ENCODE measurements around the gene ARHGAP23. TPM values are rescaled to one million over a fixed set of nuclear protein-coding genes. Genes with fewer than 3 reads are reported as not detected.

The ARHGAP23 gene
- total and polyA plus RNA-seq, 8 donors: 4.0 to 55.5 (median 26.4) TPM

GRCh38 chr17:38504216-38504615 lies 76.0 kb downstream of the ARHGAP23 start:
- intact Hi-C loops (cut with DNase I; ENCODE audit: low total_unique reads): no loop called here
- peaks cover 0 to 3% (median 1%) of the 10 kb centered on the region in 4 donors for H3K4me1 ChIP-seq
- TF ChIP-seq CTCF (IDR thresholded peaks at IDR 0.05): no peak
- TF ChIP-seq POLR2AphosphoS5 (IDR thresholded peaks at IDR 0.05): no peak
- TF ChIP-seq POLR2A (IDR thresholded peaks at IDR 0.05): no peak
- no peak for TF ChIP-seq EP300 (IDR thresholded peaks at IDR 0.05)
- H3K36me3 ChIP-seq: peaks cover 8 to 69% (median 65%) of the 10 kb centered on the region in 4 donors
- no peak overlapping the region for H3K27ac ChIP-seq
- DNase-seq: no peak
- 91 to 96% (median 94%) methylated on average over 13 to 14 of the region's 14 CpGs for WGBS, 5 donors
- no peaks in the 10 kb centered on the region for H3K9me3 ChIP-seq
- H3K4me3 ChIP-seq: no peak overlapping the region
- peaks cover 0 to 3% (median under 1%) of the 10 kb centered on the region in 3 donors for H3K27me3 ChIP-seq

- Histone ChIP-seq H3K36me3 (peaks cover 8 to 48% (median 46%) of the 10 kb centered on the region in 4 donors), H3K9me3 (no peaks in the 10 kb centered on the region), H3K4me1 (peaks cover 12 to 27% (median 19%) of the 10 kb centered on the region in 4 donors), H3K4me3 (no peak overlapping the region), H3K27me3 (peaks cover 0 to 31% (median 16%) of the 10 kb centered on the region in 3 donors), H3K27ac (no peak overlapping the region)
- WGBS, 5 donors: 61 to 85% (median 78%) methylated on average over 3 of the region's 3 CpGs
- intact Hi-C loops (cut with DNase I; ENCODE audit: low total_unique reads): no loop called here
- no peak for TF ChIP-seq POLR2A (IDR thresholded peaks at IDR 0.05)
- TF ChIP-seq CTCF (IDR thresholded peaks at IDR 0.05): no peak
- no peak for TF ChIP-seq EP300 (IDR thresholded peaks at IDR 0.05)
- TF ChIP-seq POLR2AphosphoS5 (IDR thresholded peaks at IDR 0.05): no peak
- no peak for DNase-seq
These were observed 79.2 kb downstream of the ARHGAP23 start for GRCh38 chr17:38507436-38507835.

- DNase-seq: no peak
- TF ChIP-seq EP300 (IDR thresholded peaks at IDR 0.05): no peak
- no peak for TF ChIP-seq CTCF (IDR thresholded peaks at IDR 0.05)
- no peak for TF ChIP-seq POLR2A (IDR thresholded peaks at IDR 0.05)
- TF ChIP-seq POLR2AphosphoS5 (IDR thresholded peaks at IDR 0.05): no peak
- no peak overlapping the region for H3K27ac ChIP-seq
These were observed 79.8 kb downstream of the ARHGAP23 start for GRCh38 chr17:38507921-38508569.

GRCh38 chr17:38508570-38508950 lies 80.3 kb downstream of the ARHGAP23 start:
- Histone ChIP-seq H3K27ac (no peak overlapping the region), H3K36me3 (peaks cover 4 to 37% (median 35%) of the 10 kb centered on the region in 4 donors), H3K4me3 (no peak overlapping the region), H3K27me3 (peaks cover 0 to 34% (median 16%) of the 10 kb centered on the region in 3 donors), H3K4me1 (peaks cover 12 to 27% (median 19%) of the 10 kb centered on the region in 4 donors), H3K9me3 (no peaks in the 10 kb centered on the region)
- WGBS, 5 donors: 82 to 92% (median 88%) methylated on average over 6 of the region's 6 CpGs
- TF ChIP-seq POLR2A (IDR thresholded peaks at IDR 0.05) (no peak), EP300 (IDR thresholded peaks at IDR 0.05) (no peak), POLR2AphosphoS5 (IDR thresholded peaks at IDR 0.05) (no peak), CTCF (IDR thresholded peaks at IDR 0.05) (no peak)
- no peak for DNase-seq
- intact Hi-C loops (cut with DNase I; ENCODE audit: low total_unique reads): no loop called here

More at GRCh38 chr17:38507921-38508569, 79.8 kb downstream of the ARHGAP23 start:
- H3K4me3 ChIP-seq: no peak overlapping the region
- H3K36me3 ChIP-seq: peaks cover 8 to 42% (median 40%) of the 10 kb centered on the region in 4 donors
- intact Hi-C loops (cut with DNase I; ENCODE audit: low total_unique reads): no loop called here
- WGBS, 5 donors: 82 to 91% (median 83%) methylated on average over 3 of the region's 3 CpGs
- peaks cover 0 to 34% (median 16%) of the 10 kb centered on the region in 3 donors for H3K27me3 ChIP-seq
- H3K4me1 ChIP-seq: peaks cover 12 to 27% (median 19%) of the 10 kb centered on the region in 4 donors
- no peaks in the 10 kb centered on the region for H3K9me3 ChIP-seq

All from stomach (tissue), 9 donors.